HG03520 (cell line): ENCODE measurements around the gene SLC26A4.

Experiments
- ATAC-seq: cut with Tn5 transposase; IDR thresholded peaks from one replicate; pipeline ENCODE4 v1.9.1; 2021; ENCODE audit warnings: mild to moderate bottlenecking, moderate library complexity; ENCODE audit not compliant: unreplicated experiment

Gene SLC26A4

DNA sequence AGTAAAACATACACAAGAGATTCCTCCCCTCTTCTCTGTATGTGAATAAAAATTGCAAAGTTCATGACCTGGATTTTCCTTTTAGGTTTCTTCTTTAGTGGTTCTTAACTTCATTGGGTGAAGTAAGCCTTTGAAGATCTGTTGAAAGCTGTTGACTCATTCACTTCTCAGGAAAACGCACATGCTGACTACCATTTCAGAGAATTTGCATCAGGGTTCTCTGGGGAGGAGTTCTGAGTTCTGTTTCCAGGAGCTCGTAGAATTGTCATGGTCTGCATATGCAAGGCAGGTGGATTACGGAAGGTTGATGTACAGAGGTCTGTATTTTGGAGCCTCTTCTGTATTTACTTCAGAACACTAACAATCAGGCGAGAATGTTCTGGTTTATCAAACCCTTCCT is 962 bp upstream of the SLC26A4 start:
- no peak for ATAC-seq

DNA sequence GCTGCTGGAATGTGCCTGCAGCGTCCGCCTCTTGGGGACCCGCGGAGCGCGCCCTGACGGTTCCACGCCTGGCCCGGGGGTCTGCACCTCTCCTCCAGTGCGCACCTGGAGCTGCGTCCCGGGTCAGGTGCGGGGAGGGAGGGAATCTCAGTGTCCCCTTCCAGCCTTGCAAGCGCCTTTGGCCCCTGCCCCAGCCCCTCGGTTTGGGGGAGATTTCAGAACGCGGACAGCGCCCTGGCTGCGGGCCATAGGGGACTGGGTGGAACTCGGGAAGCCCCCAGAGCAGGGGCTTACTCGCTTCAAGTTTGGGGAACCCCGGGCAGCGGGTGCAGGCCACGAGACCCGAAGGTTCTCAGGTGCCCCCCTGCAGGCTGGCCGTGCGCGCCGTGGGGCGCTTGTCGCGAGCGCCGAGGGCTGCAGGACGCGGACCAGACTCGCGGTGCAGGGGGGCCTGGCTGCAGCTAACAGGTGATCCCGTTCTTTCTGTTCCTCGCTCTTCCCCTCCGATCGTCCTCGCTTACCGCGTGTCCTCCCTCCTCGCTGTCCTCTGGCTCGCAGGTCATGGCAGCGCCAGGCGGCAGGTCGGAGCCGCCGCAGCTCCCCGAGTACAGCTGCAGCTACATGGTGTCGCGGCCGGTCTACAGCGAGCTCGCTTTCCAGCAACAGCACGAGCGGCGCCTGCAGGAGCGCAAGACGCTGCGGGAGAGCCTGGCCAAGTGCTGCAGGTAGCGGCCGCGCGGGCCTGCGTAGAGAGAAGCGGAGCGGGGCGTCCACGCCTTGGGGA is 645 bp downstream of the SLC26A4 start:
- no peak for ATAC-seq

DNA sequence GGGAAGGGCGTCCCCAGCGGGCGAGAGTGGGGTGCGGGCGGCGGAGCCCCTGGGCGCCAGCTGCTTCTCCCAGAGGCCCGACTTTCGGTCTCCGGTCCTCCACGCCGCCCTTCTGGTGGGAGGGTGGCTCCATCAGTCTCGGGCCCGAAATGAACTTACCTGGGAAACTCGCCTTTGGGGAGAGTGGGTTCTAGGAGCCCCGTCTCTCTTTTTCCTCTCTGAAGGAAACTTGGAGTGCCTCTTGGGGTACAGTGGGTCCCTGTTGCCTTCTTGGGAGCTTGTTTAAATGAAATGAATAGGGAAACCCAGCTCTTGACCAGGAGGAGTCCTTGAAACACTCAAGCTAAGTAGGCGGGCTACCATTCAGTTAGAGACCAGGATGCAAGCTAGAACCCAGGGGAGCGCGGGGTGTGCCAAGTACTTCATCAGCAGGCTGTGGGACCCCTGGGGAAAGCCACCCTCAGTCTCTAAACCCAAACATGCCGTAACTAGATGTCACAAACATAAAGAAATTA is 1.3 kb downstream of the SLC26A4 start:
- ATAC-seq: no peak

DNA sequence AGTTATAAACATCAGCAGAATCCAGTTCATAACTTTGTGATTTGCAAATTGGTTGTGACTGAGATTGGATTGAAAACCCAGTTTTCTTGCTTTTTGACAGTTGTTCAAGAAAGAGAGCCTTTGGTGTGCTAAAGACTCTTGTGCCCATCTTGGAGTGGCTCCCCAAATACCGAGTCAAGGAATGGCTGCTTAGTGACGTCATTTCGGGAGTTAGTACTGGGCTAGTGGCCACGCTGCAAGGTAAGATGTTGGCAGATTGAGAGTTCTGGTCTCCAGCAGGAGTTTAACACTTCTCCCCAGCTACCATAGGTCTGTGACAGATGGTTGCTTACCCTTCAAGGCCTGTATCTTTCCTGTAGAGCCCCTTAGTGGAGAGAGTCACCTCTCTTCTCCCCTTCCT is 2.6 kb downstream of the SLC26A4 start:
- ATAC-seq: no peak

DNA sequence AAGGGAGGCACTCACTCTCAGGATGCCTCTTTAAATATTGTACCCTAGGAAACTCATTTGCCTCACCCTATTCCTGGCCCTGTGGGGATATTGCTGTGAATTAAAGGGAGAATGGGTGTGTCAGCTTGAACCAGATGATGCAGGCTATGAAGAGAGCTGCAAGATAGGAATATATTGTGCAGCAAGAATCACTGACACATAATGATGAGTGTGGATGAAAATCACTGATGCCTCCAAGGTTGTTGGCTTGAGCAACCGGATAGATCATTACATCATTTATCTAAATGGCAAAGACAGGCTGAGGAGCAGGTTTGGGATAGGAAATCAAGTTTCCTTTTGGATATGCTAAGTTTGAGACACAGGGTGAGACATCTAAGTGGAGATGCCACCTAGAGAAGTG is 6.2 kb downstream of the SLC26A4 start:
- ATAC-seq: no peak

DNA sequence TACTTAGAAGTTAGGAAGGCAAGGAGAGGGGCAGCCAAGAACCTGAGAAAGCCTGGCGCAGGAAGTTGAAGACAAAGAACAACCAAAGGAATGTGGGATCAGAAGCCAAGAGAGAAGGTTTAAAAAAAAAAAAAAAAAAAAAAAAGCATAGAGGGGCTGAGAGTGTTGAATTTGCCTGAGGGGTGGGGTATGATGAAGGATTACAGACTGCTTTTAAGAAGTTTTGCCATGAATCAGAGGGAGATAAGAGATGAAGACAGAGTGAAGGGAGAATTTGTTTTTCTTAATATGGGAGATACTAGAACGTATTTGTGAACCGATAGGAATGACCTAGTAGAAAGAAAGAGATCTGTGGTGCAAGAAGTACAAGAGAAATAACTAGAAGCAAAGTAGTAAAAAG is 6.7 kb downstream of the SLC26A4 start:
- no peak for ATAC-seq

DNA sequence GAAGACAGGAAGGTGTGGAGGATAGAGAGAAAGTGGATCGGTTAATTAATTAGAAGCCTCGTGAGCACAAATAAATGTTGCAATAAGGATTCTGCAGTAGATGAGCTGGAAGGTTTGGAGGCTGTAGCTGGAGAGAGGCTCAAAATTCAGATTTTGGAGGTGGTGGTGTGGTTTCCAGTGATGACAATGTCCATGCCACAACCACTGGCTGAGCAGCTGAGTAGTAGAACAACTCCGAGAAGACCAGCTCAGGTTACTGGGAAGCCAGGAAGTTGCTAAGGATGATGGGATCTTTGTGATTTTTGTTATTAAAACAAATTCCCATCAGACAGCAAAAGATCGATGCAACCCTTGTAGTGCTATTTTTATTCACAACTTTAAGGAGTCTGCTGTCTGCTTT is 7.7 kb downstream of the SLC26A4 start:
- no peak for ATAC-seq

DNA sequence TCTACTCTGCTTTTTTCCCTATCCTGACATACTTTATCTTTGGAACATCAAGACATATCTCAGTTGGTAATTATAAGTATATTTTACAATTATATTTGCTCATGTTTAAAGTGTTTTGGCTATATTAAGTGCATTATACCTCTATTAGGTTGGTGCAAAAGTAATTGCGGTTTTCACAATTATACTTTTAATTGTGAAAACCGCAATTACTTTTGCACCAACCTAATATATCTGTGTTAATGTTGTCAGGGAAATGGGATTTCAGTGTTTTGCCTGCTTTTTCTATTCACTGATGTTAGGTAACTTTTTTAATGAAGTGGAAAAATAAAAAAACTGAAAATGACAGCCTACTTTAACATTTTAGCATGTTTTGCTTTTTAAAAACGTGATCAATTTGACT is 11.6 kb downstream of the SLC26A4 start:
- ATAC-seq: no peak

DNA sequence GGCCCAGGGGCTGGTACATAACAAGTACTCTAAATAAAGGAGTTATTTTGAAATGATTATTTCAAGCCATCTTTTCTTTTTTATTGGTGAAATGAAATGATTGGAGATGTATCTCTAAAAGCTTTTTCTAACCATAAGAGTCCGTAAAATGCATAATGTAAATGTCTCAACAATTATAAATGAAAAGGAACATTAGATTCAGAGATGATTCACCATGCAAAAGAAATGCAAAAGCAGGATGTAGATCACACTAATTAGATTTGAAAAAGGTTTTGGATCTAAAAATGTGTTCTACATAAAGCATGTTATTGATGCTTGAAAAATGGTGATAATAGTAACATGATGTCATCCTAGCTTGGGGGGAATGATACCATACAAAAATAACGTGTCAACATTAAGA is 15.6 kb downstream of the SLC26A4 start:
- no peak for ATAC-seq

DNA sequence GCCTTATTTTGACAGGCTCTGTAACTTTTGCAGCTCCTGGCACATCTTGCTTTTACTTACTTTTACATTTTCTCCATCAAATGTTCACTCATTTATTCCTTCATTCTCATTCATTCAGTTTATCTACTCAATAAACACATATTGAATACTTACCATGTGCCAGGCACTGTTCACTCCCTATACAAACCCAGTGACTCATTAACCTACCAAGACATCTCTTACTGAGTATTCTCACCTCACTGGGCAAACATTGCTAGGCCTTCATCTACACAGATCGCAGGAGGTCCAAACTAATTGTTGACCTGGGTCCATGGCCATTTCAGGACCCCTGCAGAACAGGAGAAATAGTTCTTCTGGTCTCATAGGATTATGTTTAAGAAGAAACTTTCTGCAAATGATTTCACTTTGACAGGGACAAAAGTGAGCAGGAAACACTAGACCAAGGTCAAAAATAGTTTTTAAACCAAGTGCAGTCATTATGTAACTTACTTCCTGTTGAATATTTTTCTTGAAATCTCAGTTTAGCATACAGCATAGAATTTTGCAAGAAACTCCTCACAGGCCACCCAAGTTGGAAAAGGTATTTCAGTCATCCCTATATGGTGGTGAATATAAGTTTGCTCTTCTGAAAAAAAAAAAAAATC is 17.6 kb downstream of the SLC26A4 start:
- no peak for ATAC-seq

DNA sequence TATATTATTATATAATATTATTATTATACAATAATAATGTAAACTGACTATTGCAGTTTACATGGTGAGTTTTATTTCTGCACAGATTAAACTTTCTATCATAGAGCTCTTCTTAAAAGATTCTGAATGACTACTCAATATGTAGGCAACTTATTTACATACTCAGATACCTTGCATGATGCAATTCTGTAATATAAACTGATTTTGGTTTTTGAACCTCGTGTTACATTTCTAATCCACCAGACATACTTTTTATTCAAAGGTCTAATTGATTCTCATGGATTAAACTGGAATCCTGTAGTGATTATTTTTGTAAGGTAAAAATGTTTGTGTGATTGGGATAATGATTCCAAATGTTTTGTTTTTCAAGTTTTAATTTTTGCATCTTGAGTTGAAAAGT is 19.9 kb downstream of the SLC26A4 start:
- no peak for ATAC-seq

DNA sequence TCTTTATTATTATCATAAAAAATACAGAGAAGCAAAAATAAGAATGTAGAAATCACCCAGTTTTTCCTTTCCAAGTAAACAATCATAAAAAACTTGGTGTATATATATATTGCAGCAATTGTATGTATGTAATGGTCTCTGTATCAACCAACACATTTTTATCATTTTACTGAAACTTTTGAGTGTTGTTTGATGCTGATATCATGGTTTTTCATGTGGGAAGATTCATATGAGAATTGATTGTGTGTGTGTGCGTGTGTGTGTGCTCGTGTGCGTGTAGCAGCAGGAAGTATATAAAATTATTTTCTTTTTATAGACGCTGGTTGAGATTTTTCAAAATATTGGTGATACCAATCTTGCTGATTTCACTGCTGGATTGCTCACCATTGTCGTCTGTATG is 22.3 kb downstream of the SLC26A4 start:
- no peak for ATAC-seq

DNA sequence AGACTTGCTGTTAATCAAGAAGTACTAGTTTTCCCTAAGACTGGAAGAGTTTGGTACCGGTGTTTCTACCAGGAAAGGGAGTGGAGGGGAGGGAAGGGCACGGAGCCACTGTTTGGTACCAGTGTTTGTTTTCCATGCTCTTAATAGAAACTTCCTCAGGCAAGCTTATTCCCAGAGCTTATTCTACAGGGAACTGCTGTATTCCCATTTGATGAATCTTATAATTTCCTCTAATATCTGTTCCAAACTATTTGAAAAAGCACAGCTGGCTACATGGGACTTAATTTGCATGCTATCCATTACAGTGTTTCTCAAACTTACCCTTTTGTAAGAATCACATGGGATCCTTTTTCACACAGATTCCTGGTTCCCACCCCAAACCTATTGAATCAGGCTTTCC is 23.7 kb downstream of the SLC26A4 start:
- ATAC-seq: no peak

DNA sequence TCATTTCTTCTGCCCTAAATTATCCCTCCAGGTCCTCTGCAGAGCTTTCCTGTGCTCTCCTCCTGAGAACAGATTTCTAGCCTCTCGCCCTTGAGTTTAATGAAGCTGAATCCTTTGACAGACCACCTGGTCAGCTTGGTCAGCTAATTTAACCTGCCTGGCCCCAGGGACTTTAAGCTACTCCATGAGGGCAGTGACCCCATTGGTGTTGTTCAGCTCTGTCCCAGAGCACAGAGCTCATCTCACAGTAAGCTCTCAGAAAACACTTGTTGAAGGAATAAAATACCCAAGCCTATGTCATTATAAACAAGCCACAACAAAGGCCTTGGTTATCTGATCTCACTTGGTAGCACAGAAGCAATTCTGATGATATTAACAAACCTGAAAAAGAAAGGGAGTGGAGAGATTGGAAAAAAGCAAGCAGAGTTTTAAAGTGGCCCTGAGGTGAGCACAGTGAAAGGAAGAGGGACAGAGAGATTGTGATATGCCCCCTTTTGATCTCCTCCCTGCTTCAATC is 24.4 kb downstream of the SLC26A4 start:
- no peak for ATAC-seq

DNA sequence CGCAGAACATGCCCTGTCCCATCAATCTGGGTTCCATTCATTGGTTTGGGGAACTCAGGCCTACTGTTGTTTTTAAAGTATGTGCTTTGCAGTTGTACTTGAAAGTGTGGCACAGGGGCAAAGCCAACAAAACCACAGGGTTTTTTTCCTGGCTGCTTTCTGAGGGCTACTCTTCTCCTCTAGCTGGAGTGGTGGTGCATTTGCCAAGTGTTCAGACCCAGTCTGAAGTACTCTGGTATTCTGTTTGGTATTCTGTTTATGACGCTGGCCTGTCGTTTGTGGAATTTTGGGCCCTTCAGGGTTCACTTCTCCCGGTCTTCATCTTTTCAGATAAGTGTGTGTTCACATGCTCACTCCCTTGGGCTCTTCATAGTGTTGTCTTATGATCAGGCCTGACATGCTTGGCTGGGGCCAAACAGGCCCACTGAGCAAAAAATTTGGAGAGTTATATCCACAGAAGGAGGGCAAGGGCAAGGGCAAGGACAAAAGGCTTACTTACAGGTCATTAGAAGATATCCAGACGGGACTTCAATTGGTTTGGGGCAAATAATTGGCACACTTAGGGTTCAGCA is 26.3 kb downstream of the SLC26A4 start:
- ATAC-seq: no peak

DNA sequence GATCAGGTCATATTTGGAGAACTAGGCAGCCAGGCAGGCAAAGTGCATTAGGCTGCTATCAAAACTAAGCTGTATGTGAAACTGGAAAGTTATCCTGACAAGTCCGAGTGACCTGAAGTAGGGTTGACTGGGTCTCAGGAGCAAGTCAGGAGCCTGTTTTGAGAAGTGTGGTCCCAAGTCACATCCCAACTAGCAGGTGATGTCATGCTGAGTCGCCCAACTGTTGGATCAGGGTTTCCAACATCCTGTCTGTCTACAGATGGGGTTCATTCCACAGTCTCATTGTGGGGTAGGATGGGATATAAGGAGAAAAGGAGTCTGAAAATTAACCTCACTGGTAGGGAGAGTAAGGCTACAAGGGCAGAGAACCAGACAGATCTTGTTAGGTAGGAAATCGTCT is 27.0 kb downstream of the SLC26A4 start:
- ATAC-seq: no peak

DNA sequence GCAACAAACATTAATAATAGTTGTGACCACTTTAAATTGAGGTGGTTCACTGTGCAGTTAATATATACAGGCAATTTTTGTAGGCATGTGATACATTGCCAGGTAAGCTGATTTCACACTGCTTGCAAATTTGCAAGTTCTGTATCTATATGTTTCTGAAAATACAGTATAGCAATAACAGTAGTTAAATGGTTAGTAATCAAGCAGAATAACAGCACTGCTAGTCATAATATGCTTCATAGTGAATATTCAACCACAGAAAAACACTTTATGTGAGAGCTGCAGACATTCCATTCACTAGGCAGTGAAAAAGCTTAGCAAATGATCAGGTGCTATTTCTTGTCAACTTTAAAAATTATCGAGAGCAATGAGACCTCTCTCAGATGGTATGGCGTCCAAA is 28.9 kb downstream of the SLC26A4 start:
- no peak for ATAC-seq

DNA sequence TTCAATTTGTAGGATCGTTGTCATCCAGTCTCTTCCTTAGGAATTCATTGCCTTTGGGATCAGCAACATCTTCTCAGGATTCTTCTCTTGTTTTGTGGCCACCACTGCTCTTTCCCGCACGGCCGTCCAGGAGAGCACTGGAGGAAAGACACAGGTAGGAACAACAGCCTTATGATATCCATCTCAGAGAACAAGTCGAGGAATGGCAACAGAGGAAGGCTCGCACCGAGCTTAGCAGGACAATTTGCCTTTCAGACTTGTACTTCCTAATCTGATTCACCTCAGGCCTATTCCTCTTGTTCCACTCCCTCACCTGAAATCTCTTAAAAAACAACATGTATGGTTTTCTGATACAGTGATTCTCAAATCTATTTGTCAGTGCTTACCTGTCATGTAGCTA is 29.5 kb downstream of the SLC26A4 start:
- no peak for ATAC-seq

DNA sequence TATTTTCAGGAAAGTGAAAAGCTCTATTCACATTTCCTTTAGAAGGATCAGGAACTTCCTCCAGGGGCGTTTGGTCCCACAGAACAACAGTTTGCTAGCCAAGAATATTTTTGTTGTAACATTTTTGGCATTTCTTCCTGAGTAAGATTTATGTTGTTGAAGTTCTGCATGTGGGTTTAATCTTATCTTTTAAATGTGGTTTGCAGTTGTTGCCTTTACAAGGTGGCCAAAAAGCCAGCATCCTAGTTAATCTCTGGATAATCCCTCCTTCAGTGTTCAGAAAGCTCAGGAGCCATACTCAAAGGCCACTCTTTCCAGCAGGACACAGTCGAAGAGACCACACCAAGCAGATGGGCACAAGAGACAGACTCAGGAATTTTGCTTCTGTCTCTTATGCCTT is 30.0 kb downstream of the SLC26A4 start:
- no peak for ATAC-seq

DNA sequence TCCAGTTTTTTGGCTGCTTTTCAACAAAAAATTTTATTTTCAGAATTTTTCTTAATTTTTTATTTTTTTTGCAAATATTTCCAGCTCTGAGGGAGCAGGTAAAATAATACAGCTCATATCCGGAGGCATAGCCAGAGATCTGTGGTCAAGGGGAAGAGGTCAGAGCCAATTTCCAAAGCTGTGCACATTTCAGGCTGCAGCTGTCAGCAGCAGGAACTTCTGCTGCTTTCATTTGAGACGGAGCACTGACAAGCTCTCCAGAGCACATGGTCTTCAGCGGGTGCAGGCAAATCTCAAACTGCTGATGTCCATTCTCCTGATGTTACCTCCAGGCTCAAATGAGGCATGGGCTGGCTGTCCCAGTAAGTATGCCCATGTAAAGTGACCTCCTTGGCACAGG is 31.1 kb downstream of the SLC26A4 start:
- ATAC-seq: no peak

DNA sequence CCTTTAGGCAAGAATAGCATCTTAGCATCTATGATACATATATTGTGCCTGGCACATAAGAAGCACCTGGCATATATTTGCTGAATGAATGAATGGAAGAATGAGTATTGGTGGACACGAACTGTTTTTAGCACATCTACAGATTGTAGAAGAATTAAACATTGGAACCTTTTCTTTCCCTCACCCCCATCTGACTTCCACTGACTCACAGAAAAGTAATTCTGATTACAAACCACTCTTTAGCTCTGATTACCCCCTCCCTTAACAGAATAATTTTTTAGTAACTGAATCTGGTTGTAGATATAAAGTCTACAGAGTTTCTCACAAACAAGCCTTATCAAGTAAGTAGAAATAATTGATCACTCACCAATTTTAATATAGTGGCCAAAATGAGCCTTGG is 31.9 kb downstream of the SLC26A4 start:
- ATAC-seq: no peak

DNA sequence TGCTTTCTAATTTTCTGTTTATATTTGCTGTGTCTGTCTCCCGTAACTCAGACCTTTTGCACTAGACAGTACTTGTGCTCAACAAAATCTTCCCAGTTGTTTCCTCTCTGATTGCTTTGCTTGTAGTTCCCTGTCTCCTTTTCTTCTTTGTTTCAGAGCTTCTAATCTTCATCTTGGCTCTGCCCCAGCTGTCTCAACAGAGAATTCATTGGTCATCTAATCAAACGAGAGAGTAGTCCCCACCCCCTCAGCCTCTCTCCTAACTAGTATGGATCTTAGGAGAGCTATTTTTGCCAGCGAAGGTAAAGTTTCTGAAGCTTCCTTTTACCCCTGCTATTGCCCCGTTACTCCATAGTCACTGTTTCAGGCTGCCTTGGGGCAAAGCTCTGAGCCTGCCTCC is 32.8 kb downstream of the SLC26A4 start:
- ATAC-seq: no peak
